ENCODE results near the gene PYGL. TPM values are rescaled to one million over a fixed set of nuclear protein-coding genes. Genes with fewer than 3 reads are reported as not detected.

PYGL gene
- polyA plus RNA-seq, 1 donor (not counting 4 experiments of a cell fraction or from before 2014, with no cell fraction given): 331 TPM

- dilution Hi-C loops (cut with MboI; ENCODE audit: extremely low pct_ligation_motif_present, low sequenced_read_pairs): no loop called here
- no peaks in the 10 kb centered on the region for H4K20me1 ChIP-seq (ENCODE audit: control insufficient read depth, extremely low read depth, insufficient read depth, low read length)
- H3K79me2 ChIP-seq (ENCODE audit: control insufficient read depth, insufficient read depth, low read length): peaks cover 28% of the 10 kb centered on the region
- no peaks in the 10 kb centered on the region for H3K9me3 ChIP-seq (ENCODE audit: control insufficient read depth, low read depth, low read length)
- no peak overlapping the region for H3K9ac ChIP-seq (ENCODE audit: control insufficient read depth, extremely low read depth, insufficient read depth, low read length)
- no peak overlapping the region for H3K27ac ChIP-seq (ENCODE audit: control insufficient read depth, insufficient read depth, low read length)
- H3K9me1 ChIP-seq (ENCODE audit: control insufficient read depth, extremely low read depth, insufficient read depth, low read length): no peaks in the 10 kb centered on the region
- no peak overlapping the region for H2AFZ ChIP-seq (ENCODE audit: control insufficient read depth, low read length)
- H3K4me1 ChIP-seq (ENCODE audit: control insufficient read depth, extremely low read depth, insufficient read depth, low read length): peaks cover 10% of the 10 kb centered on the region
- DNase-seq (ENCODE audit: low read depth, low spot score) (no peak), FAIRE-seq (no peak)
- peaks cover 45 to 62% of the 10 kb centered on the region in 2 experiments for H3K36me3 ChIP-seq (ENCODE audit: control insufficient read depth in 2 of 2, extremely low read depth in 1 of 2, insufficient read depth in 2 of 2, low read length in 2 of 2)
- TF ChIP-seq, protein P1, sequence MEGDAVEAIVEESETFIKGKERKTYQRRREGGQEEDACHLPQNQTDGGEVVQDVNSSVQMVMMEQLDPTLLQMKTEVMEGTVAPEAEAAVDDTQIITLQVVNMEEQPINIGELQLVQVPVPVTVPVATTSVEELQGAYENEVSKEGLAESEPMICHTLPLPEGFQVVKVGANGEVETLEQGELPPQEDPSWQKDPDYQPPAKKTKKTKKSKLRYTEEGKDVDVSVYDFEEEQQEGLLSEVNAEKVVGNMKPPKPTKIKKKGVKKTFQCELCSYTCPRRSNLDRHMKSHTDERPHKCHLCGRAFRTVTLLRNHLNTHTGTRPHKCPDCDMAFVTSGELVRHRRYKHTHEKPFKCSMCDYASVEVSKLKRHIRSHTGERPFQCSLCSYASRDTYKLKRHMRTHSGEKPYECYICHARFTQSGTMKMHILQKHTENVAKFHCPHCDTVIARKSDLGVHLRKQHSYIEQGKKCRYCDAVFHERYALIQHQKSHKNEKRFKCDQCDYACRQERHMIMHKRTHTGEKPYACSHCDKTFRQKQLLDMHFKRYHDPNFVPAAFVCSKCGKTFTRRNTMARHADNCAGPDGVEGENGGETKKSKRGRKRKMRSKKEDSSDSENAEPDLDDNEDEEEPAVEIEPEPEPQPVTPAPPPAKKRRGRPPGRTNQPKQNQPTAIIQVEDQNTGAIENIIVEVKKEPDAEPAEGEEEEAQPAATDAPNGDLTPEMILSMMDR (optimal IDR thresholded peaks at IDR 0.05 in 1 of 3, IDR thresholded peaks at IDR 0.05 in 1 of 3, conservative IDR thresholded peaks at IDR 0.05 in 1 of 3; ENCODE audit: extremely low read depth in 1 of 3, insufficient read depth in 2 of 3, low read length in 3 of 3): no peak
- TF ChIP-seq EZH2 (IDR thresholded peaks at IDR 0.05; ENCODE audit: low read length): no peak
- H3K4me3 ChIP-seq (ENCODE audit: control insufficient read depth in 2 of 3, extremely low read depth in 1 of 3, insufficient read depth in 2 of 3, low read depth in 1 of 3, low read length in 3 of 3): no peak overlapping the region
- H3K27me3 ChIP-seq (ENCODE audit: control insufficient read depth, extremely low read depth, insufficient read depth, low read length): no peaks in the 10 kb centered on the region
- H3K4me2 ChIP-seq (ENCODE audit: control insufficient read depth, extremely low read depth, insufficient read depth, low read depth, low read length): no peak overlapping the region
Observed at GRCh38 chr14:50931559-50931958, 12.7 kb downstream of the PYGL start.

DNA sequence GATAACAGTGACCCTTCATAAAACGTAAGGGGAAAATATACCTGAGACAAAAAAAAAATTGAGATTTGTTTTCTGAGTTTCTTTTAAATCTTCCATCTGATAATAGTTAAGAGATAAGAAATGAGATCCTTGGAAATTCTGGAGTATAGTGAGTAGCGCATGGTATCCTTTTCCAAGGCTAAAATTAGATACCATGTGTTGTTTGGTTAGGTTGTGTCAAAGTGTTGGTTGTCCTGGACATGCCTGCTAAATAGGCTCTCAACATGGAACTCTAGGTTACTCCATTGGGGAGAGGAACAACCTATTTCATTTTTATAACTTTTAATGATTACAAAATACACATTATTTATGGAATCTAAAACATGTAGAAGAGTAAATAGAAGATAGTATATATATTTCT lies 14.8 kb downstream of the PYGL start:
- no peaks in the 10 kb centered on the region for H4K20me1 ChIP-seq (ENCODE audit: control insufficient read depth, extremely low read depth, insufficient read depth, low read length)
- H3K4me3 ChIP-seq (ENCODE audit: control insufficient read depth in 2 of 3, extremely low read depth in 1 of 3, insufficient read depth in 2 of 3, low read depth in 1 of 3, low read length in 3 of 3): no peak overlapping the region
- TF ChIP-seq EZH2 (IDR thresholded peaks at IDR 0.05; ENCODE audit: low read length): no peak
- TF ChIP-seq, protein P1 (optimal IDR thresholded peaks at IDR 0.05 in 1 of 3, IDR thresholded peaks at IDR 0.05 in 1 of 3, conservative IDR thresholded peaks at IDR 0.05 in 1 of 3; ENCODE audit: extremely low read depth in 1 of 3, insufficient read depth in 2 of 3, low read length in 3 of 3): no peak
- no peaks in the 10 kb centered on the region for H3K9me1 ChIP-seq (ENCODE audit: control insufficient read depth, extremely low read depth, insufficient read depth, low read length)
- H3K9ac ChIP-seq (ENCODE audit: control insufficient read depth, extremely low read depth, insufficient read depth, low read length): no peak overlapping the region
- H3K4me2 ChIP-seq (ENCODE audit: control insufficient read depth, extremely low read depth, insufficient read depth, low read depth, low read length): no peak overlapping the region
- dilution Hi-C loops (cut with MboI; ENCODE audit: extremely low pct_ligation_motif_present, low sequenced_read_pairs): no loop called here
- no peaks in the 10 kb centered on the region for H3K27me3 ChIP-seq (ENCODE audit: control insufficient read depth, extremely low read depth, insufficient read depth, low read length)
- H3K9me3 ChIP-seq (ENCODE audit: control insufficient read depth, low read depth, low read length): no peaks in the 10 kb centered on the region
- FAIRE-seq (no peak), DNase-seq (ENCODE audit: low read depth, low spot score) (no peak)
- H3K79me2 ChIP-seq (ENCODE audit: control insufficient read depth, insufficient read depth, low read length): peaks cover 14% of the 10 kb centered on the region
- H3K4me1 ChIP-seq (ENCODE audit: control insufficient read depth, extremely low read depth, insufficient read depth, low read length): no peaks in the 10 kb centered on the region
- no peak overlapping the region for H3K27ac ChIP-seq (ENCODE audit: control insufficient read depth, insufficient read depth, low read length)
- H3K36me3 ChIP-seq (ENCODE audit: control insufficient read depth in 2 of 2, extremely low read depth in 1 of 2, insufficient read depth in 2 of 2, low read length in 2 of 2): peaks cover 46 to 55% of the 10 kb centered on the region in 2 experiments
- H2AFZ ChIP-seq (ENCODE audit: control insufficient read depth, low read length): no peak overlapping the region
